ENCODE data around the gene PRKCA.

Gene PRKCA

GRCh38 chr17:66848496-66848895 lies 546.1 kb downstream of the PRKCA start:
- no peak for DNase-seq (ENCODE audit: low read depth in 1 of 2, low spot score in 1 of 2)

GRCh38 chr17:66849032-66849655 lies 546.7 kb downstream of the PRKCA start:
- DNase-seq (ENCODE audit: low read depth in 1 of 2, low spot score in 1 of 2), result no peak

- DNase-seq (ENCODE audit: low read depth in 1 of 2, low spot score in 1 of 2), result no peak
Observed at GRCh38 chr17:66849851-66850580, 547.6 kb downstream of the PRKCA start.

GRCh38 chr17:66850692-66851091 lies 548.3 kb downstream of the PRKCA start:
- no peak for DNase-seq (ENCODE audit: low read depth in 1 of 2, low spot score in 1 of 2)

- no peak for DNase-seq (ENCODE audit: low read depth in 1 of 2, low spot score in 1 of 2)
Observed at GRCh38 chr17:66855204-66855603, 552.8 kb downstream of the PRKCA start.

- DNase-seq (ENCODE audit: low read depth in 1 of 2, low spot score in 1 of 2), result no peak
Observed at GRCh38 chr17:66858226-66859083, 556.0 kb downstream of the PRKCA start.

- DNase-seq (ENCODE audit: low read depth in 1 of 2, low spot score in 1 of 2), result no peak
Observed at GRCh38 chr17:66859353-66859752, 556.9 kb downstream of the PRKCA start.

GRCh38 chr17:66860204-66860603 lies 557.8 kb downstream of the PRKCA start:
- no peak for DNase-seq (ENCODE audit: low read depth in 1 of 2, low spot score in 1 of 2)

Data from stimulated activated CD4-positive, alpha-beta T cell treated with anti-CD3 and anti-CD28 coated beads, Interleukin-15, amount 100 ng/mL, for 1 hour (primary cell).